Transverse colon (tissue), 3 donors: ENCODE results near the gene TET3.

Experiments
- CTCF ChIP-seq, 5 experiments: fragments of 200-600 bp in 3 of 5; fragments of 450-650 bp in 2 of 5; sonication (generic) in 3 of 5; IDR thresholded peaks; 1 replicate in 2 of 5; 2 replicates in 3 of 5; pipeline ENCODE4 v1.5.1; 2016 to 2017; ENCODE audit warnings: antibody characterized with exemption in 5 of 5, inconsistent platforms in 3 of 5, mild to moderate bottlenecking in 2 of 5, moderate library complexity in 1 of 5
- POLR2A ChIP-seq: fragments of 450-650 bp; IDR thresholded peaks from one replicate; pipeline ENCODE4 v1.6.1; 2016; ENCODE audit warnings: antibody characterized with exemption, mild to moderate bottlenecking, moderate library complexity

GRCh38 chr2:73977466-73977865 lies 7.2 kb upstream of the TET3 start:
- TF ChIP-seq CTCF (IDR thresholded peaks at IDR 0.05) = no peak
- TF ChIP-seq POLR2A = no peak
